GM23338 (cell line): Measurements from ENCODE around the gene CPE. TPM values are rescaled to one million over a fixed set of nuclear protein-coding genes. Genes with fewer than 3 reads are reported as not detected.

Experiments used
- ATAC-seq: fragments of 200-7000 bp; cut with Tn5 transposase; 3 replicates; pipeline ENCODE4 v1.9.1; 2020
- DNase-seq: peaks from one replicate; pipeline ENCODE4 v3.0.0-alpha.2; 2015; ENCODE audit warnings: low spot score
- H2AFZ ChIP-seq: fragments of 200-600 bp; sonication (generic); 2 replicates; pipeline ENCODE4 v1.8.0; 2016; ENCODE audit warnings: antibody characterized with exemption, mild to moderate bottlenecking, moderate library complexity
- H3F3A ChIP-seq: fragments of 200-600 bp; sonication (generic); replicated peaks from 2 replicates; pipeline ENCODE4 v1.8.0; 2017; ENCODE audit warnings: antibody characterized with exemption, mixed run types, low read depth
- H3K27ac ChIP-seq: fragments of 200-600 bp; sonication (generic); 2 replicates; pipeline ENCODE4 v1.6.1; 2016; ENCODE audit warnings: low read depth
- H3K27me3 ChIP-seq: fragments of 200-600 bp; sonication (generic); 2 replicates; pipeline ENCODE4 v1.8.0; 2016; ENCODE audit warnings: mild to moderate bottlenecking, mixed run types, moderate library complexity; ENCODE audit not compliant: insufficient read depth
- H3K36me3 ChIP-seq: fragments of 200-600 bp; sonication (generic); 2 replicates; pipeline ENCODE4 v1.8.0; 2016; ENCODE audit warnings: mild to moderate bottlenecking; ENCODE audit not compliant: insufficient read depth
- H3K4me1 ChIP-seq: fragments of 200-600 bp; sonication (generic); 2 replicates; pipeline ENCODE4 v1.8.0; 2016; ENCODE audit warnings: mild to moderate bottlenecking, moderate library complexity; ENCODE audit not compliant: insufficient read depth
- H3K4me2 ChIP-seq: fragments of 200-600 bp; sonication (generic); 2 replicates; pipeline ENCODE4 v1.7.1; 2017; ENCODE audit warnings: mixed run types
- H3K4me3 ChIP-seq: fragments of 200-600 bp; sonication (generic); 2 replicates; pipeline ENCODE4 v1.6.1; 2016; ENCODE audit warnings: mixed run types
- H3K79me2 ChIP-seq: fragments of 200-600 bp; sonication (generic); replicated peaks from 2 replicates; pipeline ENCODE4 v1.8.0; 2017; ENCODE audit warnings: mild to moderate bottlenecking; ENCODE audit not compliant: insufficient read depth
- H3K9me2 ChIP-seq: fragments of 200-600 bp; sonication (generic); 2 replicates; pipeline ENCODE4 v1.8.0; 2017; ENCODE audit not compliant: insufficient read depth
- H4K20me1 ChIP-seq: fragments of 200-600 bp; sonication (generic); replicated peaks from 2 replicates; pipeline ENCODE4 v1.8.0; 2017; ENCODE audit warnings: mild to moderate bottlenecking; ENCODE audit not compliant: insufficient read depth
- H3K27ac Mint-ChIP-seq: 2 replicates; pipeline ENCODE4 v1.8.0; 2020; ENCODE audit warnings: inconsistent platforms, mild to moderate bottlenecking, moderate library complexity, mixed read lengths
- H3K27me3 Mint-ChIP-seq: 3 replicates; pipeline ENCODE4 v1.8.0; 2022; ENCODE audit warnings: low read depth, mild to moderate bottlenecking, moderate library complexity, mixed read lengths, inconsistent platforms; ENCODE audit not compliant: insufficient read depth, poor library complexity
- H3K36me3 Mint-ChIP-seq: 3 replicates; pipeline ENCODE4 v1.8.0; 2021; ENCODE audit warnings: low read depth, mild to moderate bottlenecking, inconsistent platforms, moderate library complexity, mixed read lengths
- H3K4me1 Mint-ChIP-seq: 3 replicates; pipeline ENCODE4 v1.8.0; 2020; ENCODE audit warnings: mild to moderate bottlenecking, inconsistent platforms, mixed read lengths
- H3K4me3 Mint-ChIP-seq: 3 replicates; pipeline ENCODE4 v1.8.0; 2021; ENCODE audit warnings: moderate library complexity, mild to moderate bottlenecking, inconsistent platforms, mixed read lengths
- H3K9me3 Mint-ChIP-seq: 3 replicates; pipeline ENCODE4 v1.8.0; 2020; ENCODE audit warnings: moderate library complexity, mild to moderate bottlenecking, inconsistent platforms, mixed read lengths
- CREB1 ChIP-seq: fragments of 250-450 bp; sonication (Bioruptor Pico); IDR thresholded peaks from 2 replicates; pipeline ENCODE4 v1.5.0; 2020; ENCODE audit warnings: low read depth, mild to moderate bottlenecking, moderate library complexity
- CTCF ChIP-seq, 2 experiments: fragments of 200-600 bp in 1 of 2; sonication (generic) in 1 of 2; conservative IDR thresholded peaks; 2 replicates each; pipeline versions ENCODE4 v1.5.1 to v1.6.1; 2016 to 2017; ENCODE audit warnings: antibody characterized with exemption in 2 of 2, low read depth in 2 of 2, mild to moderate bottlenecking in 2 of 2, moderate library complexity in 1 of 2
- ETS1 ChIP-seq: IDR thresholded peaks from 2 replicates; pipeline ENCODE4 v1.6.1; 2016; ENCODE audit warnings: antibody characterized with exemption
- EZH2 ChIP-seq: fragments of 200-600 bp; sonication (generic); IDR thresholded peaks from one replicate; pipeline ENCODE4 v1.8.0; 2017; ENCODE audit warnings: antibody characterized with exemption, mild to moderate bottlenecking, low read depth; ENCODE audit not compliant: unreplicated experiment
- EZH2phosphoT487 ChIP-seq: fragments of 200-600 bp; sonication (generic); IDR thresholded peaks from one replicate; pipeline ENCODE4 v1.8.1; 2018; ENCODE audit warnings: antibody characterized with exemption; ENCODE audit not compliant: unreplicated experiment
- JUNB ChIP-seq: IDR thresholded peaks from one replicate; pipeline ENCODE4 v1.6.1; 2016; ENCODE audit warnings: antibody characterized with exemption; ENCODE audit not compliant: unreplicated experiment
- NANOG ChIP-seq: IDR thresholded peaks from 2 replicates; pipeline ENCODE4 v1.6.1; 2016; ENCODE audit warnings: antibody characterized with exemption, borderline replicate concordance
- POLR2AphosphoS5 ChIP-seq: IDR thresholded peaks from 2 replicates; pipeline ENCODE4 v1.6.1; 2016; ENCODE audit warnings: antibody characterized with exemption, low read depth
- REST ChIP-seq: IDR thresholded peaks from one replicate; pipeline ENCODE4 v1.6.1; 2018; ENCODE audit warnings: antibody characterized with exemption; ENCODE audit not compliant: unreplicated experiment
- STAT1 ChIP-seq: IDR thresholded peaks from one replicate; pipeline ENCODE4 v1.6.1; 2016; ENCODE audit warnings: antibody characterized with exemption; ENCODE audit not compliant: unreplicated experiment
- ZNF114 ChIP-seq: fragments of 250-450 bp; sonication (Bioruptor Pico); IDR thresholded peaks from 2 replicates; pipeline ENCODE4 v1.5.0; 2020; ENCODE audit warnings: mild to moderate bottlenecking, moderate library complexity
- ZNF331 ChIP-seq: fragments of 250-450 bp; sonication (Bioruptor Pico); IDR thresholded peaks from 2 replicates; pipeline ENCODE4 v1.5.0; 2020; ENCODE audit warnings: low read depth, mild to moderate bottlenecking, moderate library complexity
- ZNF462 ChIP-seq: fragments of 250-450 bp; sonication (Bioruptor Pico); IDR thresholded peaks from 2 replicates; pipeline ENCODE4 v1.5.0; 2020; ENCODE audit warnings: mild to moderate bottlenecking, moderate library complexity
- polyA plus RNA-seq: library from polyadenylated mRNA; unstranded; fragments of >200 nt; fragmentation: Nextera tagmentation; extraction: Ambion mirVana; gene quantifications from 2 replicates; pipeline ENCODE4 v1.2.1, GENCODE V29; 2016
- total RNA-seq: library from RNA; depleted of rRNA; stranded (reverse); fragments of >200 nt; shearing (Covaris generic); gene quantifications from 2 replicates; pipeline ENCODE4 v1.2.3, GENCODE V29; 2014

Gene CPE
- total and polyA plus RNA-seq, 2 experiments from 2014 or later, result 10.3 to 16.5 TPM

- ATAC-seq, result peak; percentile 60
- H4K20me1 ChIP-seq, result no peaks in the 10 kb centered on the region
- no peaks in the 10 kb centered on the region for H3K27me3 ChIP-seq
- H3F3A ChIP-seq, result no peaks in the 10 kb centered on the region
- no peaks in the 10 kb centered on the region for H3K9me2 ChIP-seq
- no peaks in the 10 kb centered on the region for H3K36me3 ChIP-seq
- no peaks in the 10 kb centered on the region; the same call in 2 of the 3 replicates for H3K36me3 Mint-ChIP-seq
- H3K4me3 ChIP-seq, result no peak overlapping the region
- peaks cover 6% of the 10 kb centered on the region; the same call in 2 of the 3 replicates for H3K9me3 Mint-ChIP-seq
- H3K79me2 ChIP-seq, result no peaks in the 10 kb centered on the region
- H2AFZ ChIP-seq, result no peak overlapping the region
- H3K4me3 Mint-ChIP-seq, result no peak overlapping the region
- H3K27me3 Mint-ChIP-seq, result peaks cover 2% of the 10 kb centered on the region
- DNase-seq, result peak; percentile 38
- H3K4me2 ChIP-seq, result peak overlapping the region; percentile 42; the same call in 1 of the 2 replicates
- peaks cover 6% of the 10 kb centered on the region for H3K4me1 Mint-ChIP-seq
- TF ChIP-seq REST (no peak), NANOG (no peak), CTCF (conservative IDR thresholded peaks at IDR 0.05; ENCODE audit: low read depth in 2 of 2) (no peak), ZNF462 (CRISPR knock-in tag) (no peak), ZNF331 (CRISPR knock-in tag) (no peak), ETS1 (no peak), POLR2AphosphoS5 (no peak), ZNF114 (CRISPR knock-in tag) (no peak), EZH2 (no peak), STAT1 (no peak), EZH2phosphoT487 (no peak), CREB1 (no peak), JUNB (no peak)
- H3K27ac Mint-ChIP-seq, result peak overlapping the region; percentile 25; the same call in 1 of the 2 replicates
- peak overlapping the region; percentile 57; the same call in 1 of the 2 replicates for H3K27ac ChIP-seq
- H3K4me1 ChIP-seq, result peaks cover 9% of the 10 kb centered on the region
Observed at GRCh38 chr4:165433529-165433928, 54.7 kb downstream of the CPE start.
